MV-4-11 (cell line): Measurements from ENCODE around the gene EXD3.
"Not testable (repeated sequence)": the region's sequence is repeated elsewhere in the genome, so short reads cannot be mapped to it uniquely, and the experiment has no call there.

Source experiments
- DNase-seq: peaks from one replicate; lab custom pipeline; 2025; lab: John Stamatoyannopoulos, UW

EXD3 gene

DNA sequence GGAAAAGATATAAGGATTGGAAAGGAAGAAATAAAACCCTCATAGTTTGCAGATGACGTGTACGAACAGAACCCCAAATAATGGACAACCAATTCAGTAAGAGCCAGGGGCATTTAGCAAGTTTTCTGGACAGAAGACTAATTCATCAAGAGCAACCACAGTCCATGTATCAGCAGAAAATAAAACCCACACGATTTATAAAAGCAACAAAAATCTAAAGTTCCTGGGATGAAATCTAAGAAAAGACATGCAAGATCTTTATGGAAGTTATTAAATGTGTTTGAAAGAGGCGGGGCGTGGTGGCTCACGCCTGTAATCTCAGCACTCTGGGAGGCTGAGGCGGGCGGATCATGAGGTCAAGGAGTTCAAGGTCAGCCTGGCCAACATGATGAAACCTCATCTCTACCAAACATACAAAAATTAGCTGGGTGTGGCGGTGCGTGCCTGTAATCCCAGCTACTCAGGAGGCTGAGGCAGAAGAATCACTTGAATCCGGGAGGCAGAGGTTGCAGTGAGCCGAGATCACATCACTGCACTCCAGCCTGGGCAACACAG, 83.0 kb downstream of the EXD3 start:
- not testable (repeated sequence) for DNase-seq

DNA sequence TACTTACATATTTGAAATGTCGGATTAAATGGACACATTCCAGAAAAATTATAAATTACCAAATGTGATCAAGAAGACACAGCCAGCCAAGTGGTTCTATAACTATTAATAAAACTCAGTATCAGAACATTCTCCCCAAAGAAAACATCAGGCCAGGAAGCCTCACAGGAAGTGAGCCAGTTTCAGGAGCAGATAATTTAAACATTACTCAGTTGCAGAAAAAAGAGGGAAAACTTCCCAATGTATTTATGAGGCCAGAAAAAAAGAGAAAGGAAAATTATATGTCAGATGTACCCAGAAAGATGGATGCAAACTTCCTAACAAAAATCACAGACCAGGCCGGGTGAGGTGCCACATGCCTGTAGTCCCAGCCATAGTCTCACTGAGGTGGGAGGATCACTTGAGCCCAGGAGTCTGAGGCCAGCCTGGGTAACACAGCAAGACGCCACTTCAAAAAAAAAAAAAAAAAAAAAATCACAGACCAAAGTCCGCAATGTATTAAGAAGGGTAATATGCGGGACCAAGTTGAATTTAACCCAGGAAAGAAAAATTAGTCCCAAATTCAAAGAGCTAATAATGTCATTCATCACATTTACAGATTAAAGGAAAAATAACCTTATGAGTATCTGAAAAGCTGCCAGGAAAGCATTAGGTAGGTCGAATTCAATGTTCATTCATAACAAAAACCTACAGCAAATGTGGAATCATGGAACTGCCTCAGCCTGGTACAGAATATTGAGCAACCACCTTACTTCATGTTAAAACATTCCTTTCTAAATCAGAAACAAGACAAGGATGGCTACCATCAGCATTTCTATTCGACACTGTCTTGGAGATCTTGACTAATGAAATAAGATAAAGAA, 83.7 kb downstream of the EXD3 start:
- DNase-seq = no peak

DNA sequence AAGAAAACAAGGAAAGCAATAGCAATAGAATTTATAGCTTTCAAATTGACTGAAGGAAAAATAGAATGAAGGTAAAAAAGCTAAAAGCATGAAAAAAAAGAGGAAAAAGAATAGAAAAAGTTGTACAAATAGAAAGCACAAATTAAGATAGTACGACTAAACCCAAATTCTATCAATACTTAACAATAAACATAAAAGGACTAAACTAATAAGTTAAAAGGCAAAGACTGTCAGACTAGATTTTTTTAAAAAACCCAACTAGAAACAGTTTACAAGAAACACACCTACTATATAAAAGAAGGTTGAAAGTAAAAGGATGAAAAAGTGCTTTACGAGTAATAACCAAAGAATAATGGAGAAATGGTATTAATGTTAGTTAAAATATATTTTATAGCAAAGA, 86.2 kb downstream of the EXD3 start:
- DNase-seq = no peak

DNA sequence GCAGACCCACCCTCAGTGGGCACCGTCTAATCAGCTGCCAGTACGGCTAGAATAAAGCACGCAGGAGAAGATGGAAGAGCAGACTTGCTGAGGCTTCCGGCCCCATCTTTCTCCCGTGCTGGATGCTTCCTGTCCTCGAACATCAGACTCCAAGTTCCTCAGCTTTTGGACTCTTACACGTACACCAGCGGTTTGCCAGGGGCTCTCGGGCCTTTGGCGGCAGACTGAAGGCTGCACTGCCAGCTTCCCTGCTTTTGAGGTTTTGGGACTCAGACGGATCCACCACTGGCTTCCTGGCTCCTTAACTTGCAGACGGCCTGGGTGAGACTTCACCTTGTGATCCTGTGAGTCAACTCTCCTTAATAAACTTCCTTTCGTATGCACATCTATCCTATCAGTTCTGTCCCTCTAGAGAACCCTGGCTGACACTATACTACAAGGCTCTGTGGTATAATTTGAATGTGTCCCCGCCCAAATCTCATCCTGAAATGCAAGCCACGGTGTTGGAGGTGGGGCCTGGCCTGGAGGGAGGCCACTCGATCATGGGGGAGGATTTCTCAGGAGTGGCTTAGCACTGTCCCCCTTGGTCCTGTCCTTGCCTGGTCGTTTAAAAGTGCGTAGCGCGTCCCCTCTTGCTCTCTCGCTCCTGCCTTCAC, 89.8 kb downstream of the EXD3 start:
- no peak for DNase-seq

DNA sequence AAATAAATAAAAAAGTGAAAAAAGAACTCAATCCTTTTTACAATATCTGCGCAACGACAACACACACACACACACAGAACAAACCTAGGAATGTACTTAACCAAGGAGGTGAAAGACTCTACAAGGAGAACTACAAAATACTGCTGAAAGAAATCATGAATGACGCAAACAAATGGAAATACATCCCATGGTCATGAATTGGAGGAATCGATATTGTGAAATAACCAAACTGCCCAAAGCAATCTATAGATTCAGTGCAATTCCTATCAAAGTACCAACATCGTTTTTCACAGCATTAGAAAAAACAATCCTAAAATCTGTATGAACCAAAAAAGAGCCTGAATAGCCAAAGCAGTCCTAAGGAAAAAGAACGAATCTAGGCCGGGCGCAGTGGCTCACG, 91.0 kb downstream of the EXD3 start:
- no peak for DNase-seq

DNA sequence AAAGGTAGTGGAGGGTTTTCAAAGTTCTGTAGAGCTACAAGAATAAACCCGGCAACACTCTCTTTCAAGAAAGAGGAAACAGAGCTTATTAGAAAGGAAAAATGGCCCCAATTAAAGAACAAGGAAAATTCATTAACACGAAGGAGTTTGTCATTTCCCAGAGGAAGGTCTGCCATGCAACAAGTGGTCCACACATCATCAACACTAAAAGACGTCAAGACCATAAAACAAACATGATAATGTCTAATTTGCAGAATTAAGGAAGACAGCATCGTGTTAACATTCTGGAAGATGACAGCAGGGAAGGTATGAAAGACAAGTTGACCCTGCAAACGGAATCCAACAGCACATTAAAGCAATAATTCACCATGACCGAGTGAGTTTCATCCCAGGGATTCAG, 92.3 kb downstream of the EXD3 start:
- DNase-seq = no peak

DNA sequence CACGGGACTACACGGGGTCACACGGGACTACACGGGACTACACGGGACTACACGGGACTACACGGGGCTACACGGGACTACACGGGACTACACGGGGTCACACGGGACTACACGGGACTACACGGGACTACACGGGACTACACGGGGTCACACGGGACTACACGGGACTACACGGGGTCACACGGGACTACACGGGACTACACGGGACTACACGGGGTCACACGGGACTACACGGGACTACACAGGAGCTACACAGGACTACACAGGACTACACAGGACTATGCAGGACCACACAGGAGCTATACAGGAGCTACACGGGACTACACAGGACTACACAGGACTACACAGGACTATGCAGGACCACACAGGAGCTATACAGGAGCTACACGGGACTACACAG, 93.4 kb downstream of the EXD3 start:
- not testable (repeated sequence) for DNase-seq

DNA sequence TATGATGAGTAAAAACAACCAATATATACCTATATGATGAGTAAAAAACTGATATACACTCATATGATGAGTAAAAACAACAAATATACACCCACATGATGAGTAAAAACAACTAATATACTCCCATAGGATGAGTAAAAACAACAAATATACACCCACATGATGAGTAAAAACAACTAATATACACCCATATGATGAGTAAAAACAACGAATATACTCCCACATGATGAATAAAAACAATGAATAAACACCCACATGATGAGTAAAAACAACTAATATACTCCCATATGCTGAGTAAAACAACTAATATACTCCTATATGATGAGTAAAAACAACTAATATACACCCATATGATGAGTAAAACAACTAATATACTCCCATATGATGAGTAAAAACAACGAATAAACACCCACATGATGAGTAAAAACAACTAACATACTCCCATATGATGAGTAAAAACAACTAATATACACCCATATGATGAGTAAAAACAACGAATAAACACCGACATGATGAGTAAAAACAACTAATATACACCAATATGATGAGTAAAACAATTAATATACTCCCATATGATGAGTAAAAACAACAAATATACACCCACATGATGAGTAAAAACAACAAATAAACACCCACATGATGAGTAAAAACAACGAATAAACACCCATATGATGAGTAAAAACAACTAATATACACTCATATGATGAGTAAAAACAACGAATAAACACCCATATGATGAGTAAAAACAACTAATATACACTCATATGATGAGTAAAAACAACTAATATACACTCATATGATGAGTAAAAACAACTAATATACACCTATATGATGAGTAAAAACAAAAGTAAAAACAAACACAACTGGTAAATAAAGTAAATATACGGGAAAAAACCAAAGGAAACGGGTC, 95.1 kb downstream of the EXD3 start:
- DNase-seq = not testable (repeated sequence)

DNA sequence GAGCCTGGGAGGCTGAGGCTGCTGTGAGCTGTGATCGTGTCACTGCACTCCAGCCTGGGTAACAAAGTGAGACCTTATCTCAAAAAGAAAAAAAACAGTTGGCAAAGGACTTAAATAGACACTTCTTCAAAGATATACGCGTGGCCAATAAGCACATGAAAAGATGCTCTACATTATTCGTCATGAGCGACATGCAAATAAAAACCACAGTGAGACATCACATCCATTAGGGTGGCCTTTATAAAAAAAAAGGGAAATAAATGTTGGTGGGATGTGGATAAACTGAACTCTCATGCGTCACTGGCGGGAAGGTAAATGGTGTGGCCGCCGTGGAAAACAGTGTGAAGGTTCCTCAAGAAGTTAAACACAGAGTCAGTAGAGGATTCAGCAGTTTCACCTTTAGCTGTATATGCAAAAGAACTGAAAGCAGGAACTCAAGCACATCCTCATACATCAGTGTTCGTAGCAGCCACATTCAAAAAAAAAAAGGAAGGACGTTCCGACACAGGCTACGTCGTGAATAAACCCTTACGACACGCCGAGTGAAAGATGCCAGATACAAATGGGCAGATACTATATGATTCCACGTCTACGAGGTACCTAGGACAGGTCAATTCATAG, 96.4 kb downstream of the EXD3 start:
- no peak for DNase-seq

DNA sequence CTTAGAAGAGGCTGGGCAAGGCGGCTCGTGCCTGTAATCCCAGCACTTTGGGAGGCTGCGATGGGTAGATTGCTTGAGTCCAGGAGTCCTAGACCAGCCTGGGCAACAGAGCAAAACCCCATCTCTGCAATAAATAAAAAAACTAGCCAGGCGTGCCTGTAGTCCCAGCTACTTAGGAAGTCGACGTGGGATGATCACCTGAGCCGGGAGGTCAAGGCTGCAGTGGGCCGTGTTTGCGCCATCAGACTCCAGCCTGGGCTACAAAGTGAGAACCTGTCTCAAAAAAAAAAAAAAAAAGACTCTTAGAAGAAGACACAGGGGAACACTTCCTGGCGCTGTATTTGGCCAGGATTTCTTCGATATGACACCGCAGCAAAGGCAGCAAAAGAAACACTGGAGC, 97.2 kb downstream of the EXD3 start:
- no peak for DNase-seq

DNA sequence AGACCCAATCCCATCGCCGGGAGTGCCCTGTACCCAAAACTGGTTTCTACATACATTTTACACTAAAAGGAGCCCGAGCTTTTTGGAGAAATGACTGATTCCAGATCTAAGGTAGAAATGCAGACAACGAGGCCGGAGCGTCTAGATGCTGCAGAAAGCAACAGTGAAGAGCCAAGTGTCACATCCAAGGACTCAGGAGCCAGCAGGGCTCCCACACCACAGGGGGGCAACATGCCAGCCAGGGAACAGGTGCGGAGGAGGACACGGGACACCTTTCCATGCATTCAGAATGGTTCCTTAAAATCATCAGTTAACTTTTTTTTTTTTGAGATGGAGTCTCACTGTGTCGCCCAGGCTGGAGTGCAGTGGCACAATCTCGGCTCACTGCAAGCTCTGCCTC, 97.8 kb downstream of the EXD3 start:
- DNase-seq = no peak

DNA sequence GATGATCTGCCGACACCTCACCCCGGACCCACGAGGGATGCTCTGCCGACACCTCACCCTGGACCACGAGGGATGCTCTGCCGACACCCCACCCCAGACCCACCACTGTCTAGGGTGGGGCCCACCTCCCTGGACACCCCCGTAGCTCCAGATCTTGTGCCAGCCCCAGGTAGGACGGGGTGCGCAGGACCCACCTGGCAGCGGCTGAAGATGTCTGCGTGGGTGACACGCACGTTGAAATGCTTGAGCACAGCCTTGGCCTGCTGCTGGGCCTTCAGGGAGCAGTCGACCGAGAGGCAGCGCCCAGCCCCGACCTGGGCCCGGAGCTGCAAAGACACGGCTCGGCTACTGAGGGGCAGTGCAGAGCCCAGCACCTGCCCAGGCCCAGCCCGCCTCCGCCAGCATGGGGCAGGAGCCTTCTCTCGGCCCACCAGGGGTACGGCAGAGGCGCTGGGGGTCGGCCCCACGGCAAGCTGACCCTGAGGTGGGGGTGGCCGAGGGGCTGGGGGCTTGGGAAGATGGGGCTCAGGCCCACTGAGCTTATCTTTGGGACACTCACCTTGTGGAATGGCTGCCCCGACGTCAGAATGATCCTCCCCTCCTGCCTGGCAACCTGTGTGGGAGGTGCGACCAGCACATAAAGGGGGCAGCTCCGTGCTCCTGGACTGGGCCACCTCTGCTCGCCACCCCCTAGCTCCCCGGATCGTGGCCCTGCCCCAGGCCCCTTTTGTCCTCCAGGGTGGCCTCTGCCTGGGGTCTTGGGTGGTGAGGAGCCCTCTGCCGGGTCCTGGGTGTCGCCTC, 99.2 kb downstream of the EXD3 start:
- DNase-seq = no peak

DNA sequence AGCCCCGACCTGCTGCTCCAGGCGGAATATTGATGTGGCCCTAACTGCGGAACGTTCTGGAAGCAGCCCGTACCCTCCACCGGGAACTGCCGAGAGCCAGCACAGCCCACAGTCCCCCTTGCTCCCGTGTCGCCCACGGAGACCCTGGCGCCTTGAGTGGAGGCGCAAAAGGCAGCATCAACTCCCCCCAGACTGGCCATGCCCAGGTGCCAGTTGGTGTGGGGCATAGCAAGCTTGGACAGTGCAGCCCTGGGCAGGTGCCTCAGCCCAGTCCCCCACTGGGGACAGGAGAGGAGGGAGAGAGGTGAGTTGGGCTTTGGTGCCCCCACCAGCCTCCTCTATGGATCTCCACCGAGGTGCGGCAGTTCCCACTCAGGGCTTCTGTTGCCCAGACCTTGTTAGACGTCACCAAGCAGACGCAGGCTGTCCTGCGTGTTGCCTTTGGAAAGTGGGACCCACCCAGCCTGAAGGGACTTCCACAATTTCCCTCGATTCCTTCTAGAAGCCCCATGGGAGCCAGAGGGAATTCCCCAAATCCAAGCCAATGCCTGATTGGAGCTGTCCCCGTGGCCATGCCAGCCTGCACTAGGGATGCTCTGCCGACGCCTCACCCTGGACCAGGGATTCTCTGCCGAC, 101.1 kb downstream of the EXD3 start:
- no peak for DNase-seq

DNA sequence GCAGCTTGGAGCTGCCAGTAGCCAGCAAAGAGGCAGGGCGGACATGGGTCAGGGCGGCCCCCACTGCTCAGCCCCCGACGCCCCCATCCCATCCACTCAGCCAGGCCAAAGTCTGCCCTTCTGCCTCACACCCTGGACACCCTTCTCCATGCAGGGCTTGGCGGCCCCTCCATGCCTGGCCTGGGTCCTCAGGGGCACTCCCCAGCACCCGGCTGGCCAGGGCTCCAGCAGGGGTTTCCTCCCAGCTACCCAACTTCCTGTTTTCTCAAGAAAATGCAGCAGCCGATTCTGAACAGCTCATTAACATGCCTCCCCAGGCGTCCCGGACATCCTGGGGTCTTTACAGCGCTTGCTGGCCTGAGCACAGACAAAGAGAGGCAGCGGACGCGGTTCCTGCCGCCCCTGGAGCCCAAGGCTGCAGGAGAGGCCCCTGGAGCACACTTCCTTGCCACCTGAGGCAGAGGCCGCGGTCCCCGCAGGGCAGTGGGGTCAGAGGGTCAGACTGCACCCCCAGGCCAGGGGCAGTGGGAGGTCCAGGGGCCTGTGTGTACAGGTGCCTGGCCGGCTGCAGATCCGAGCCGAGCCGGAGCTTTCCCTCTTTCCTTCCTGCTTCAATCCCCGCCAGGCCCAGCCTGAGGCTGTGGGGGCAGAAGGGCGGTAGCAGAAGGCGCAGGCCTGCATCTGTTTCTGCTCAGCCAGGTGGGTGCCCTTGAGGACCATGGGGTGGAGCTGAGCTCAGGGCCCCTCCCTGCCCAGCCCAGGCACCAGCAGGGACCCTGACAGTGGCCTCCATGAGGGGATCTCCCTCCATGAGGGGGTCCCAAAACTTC, 102.2 kb downstream of the EXD3 start:
- DNase-seq = peak; percentile 59

DNA sequence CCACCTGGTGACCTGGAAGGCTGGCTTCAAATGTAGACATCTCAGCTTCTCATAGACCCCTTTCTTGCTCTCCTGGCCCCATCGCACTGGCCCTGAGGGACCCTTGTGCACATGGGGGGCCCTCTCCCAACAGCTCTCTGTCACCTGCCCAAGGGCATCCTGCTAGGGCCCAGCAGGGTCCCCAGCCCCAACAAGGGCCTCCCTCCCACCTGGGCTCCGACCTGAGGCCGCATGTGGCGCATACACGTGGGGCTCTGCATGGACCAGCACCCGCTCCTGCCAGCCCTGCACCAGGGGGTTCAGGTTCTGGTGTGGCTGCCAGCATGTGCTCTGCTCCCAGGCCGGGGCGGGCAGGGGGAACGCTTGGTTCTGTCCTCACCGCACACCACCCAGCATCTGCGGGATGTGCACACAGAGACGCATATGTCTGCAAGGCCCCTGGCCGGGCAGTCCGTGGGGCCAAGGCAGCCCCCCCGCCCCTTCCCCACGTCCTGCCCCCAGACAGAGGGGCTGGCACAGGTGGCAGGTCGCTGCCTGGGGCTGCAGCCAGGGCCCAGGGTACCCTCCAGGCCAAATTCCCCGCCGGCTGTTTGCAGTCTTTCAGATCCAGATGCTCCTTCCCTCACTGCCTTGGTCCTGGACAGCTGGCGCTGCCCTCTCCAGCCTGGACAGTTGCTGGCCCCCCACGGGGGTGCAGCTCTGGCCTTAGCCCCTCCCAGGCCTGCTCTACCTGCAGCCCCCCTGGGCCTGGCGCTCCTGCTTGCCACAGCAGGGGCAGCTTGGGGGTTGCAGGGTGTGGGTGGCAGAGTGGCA, 103.0 kb downstream of the EXD3 start:
- DNase-seq = no peak

DNA sequence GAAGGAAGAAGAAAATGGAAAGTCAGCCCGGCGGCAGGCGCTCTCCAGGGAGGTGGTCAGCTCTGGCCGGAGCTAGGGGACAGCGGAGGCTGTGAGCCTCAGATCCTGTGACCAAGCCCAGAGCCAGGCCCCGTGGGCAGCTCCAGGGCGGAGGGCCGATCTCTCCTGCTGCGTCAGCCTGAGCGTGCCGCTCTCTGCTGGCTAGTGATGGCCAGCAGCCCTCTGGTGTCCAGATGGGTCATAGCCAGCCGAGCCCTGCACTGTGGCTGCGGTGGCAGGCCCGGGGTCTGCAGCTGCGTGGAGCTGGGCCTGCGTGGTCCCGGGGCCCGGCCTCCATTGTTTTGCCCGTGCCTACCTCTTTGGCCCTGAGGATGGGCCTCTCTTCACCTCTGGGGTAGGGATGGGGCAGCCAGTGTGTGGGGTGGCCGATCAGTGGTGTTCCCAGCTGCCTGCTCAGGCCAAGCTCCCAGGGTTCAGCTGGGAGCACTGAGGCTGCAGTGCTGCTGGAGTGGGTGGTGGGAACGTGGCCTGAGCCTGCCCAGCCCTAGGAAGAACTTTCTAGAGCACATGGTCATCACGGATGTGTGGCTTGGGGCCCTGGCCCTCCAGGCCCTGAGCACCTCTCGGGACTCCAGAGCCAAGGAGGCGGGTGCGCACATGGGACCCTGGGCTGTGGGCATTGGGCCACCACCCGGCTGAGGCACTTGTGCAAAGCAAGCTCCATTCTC, 103.8 kb downstream of the EXD3 start:
- no peak for DNase-seq

DNA sequence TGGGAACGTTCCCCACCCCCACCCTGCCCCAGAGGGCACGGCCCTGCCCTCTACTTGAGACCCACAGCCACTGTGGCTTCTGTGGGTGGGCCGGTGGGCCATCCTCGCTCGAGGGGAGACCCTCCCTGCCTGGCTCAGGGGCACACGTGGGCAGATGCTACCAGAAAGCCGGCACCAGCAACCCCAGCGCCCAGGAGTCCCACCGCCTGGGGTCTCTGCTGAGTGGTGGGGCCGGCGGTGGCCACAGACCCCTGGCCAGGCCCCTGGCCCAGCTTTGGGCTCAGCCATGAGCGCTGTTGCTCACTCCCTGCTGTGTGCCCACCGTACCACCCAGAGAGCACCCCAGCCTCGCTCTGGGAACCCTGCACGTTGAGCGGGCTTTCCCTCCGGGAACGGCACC, 104.4 kb downstream of the EXD3 start:
- no peak for DNase-seq
